NOMO-1 treated with DMSO at 0.1 percent for 48 hours (cell line): ENCODE measurements around the gene THAP7.
A peak's percentile ranks its signal among the peaks of the same experiment; 100 is the strongest.
"Not testable (repeated sequence)": the region's sequence is repeated elsewhere in the genome, so short reads cannot be mapped to it uniquely, and the experiment has no call there.

Experiments used
- DNase-seq: peaks from one replicate; lab custom pipeline; 2025; ENCODE audit not compliant: unreplicated experiment; lab: John Stamatoyannopoulos, UW

Gene THAP7

GRCh38 chr22:21013657-21014201 is 11.8 kb upstream of the THAP7 start:
- no peak for DNase-seq

- no peak for DNase-seq
Measured at GRCh38 chr22:21012446-21013407, 10.8 kb upstream of the THAP7 start.

- DNase-seq: no peak
Measured at GRCh38 chr22:21010426-21011113, 8.7 kb upstream of the THAP7 start.

- peak; percentile 19 for DNase-seq
Measured at GRCh38 chr22:21009638-21010425, 7.9 kb upstream of the THAP7 start.

GRCh38 chr22:21009208-21009607 is 7.3 kb upstream of the THAP7 start:
- DNase-seq: not testable (repeated sequence)

GRCh38 chr22:21003782-21004181 is 1.9 kb upstream of the THAP7 start:
- DNase-seq: no peak

- no peak for DNase-seq
Measured at GRCh38 chr22:21000987-21001600, 824 bp downstream of the THAP7 start.

GRCh38 chr22:21000207-21000986 is 1.5 kb downstream of the THAP7 start:
- DNase-seq: no peak

GRCh38 chr22:20999350-21000206 is 2.3 kb downstream of the THAP7 start:
- DNase-seq: no peak

- no peak for DNase-seq
Measured at GRCh38 chr22:20998411-20999336, 3.2 kb downstream of the THAP7 start.

GRCh38 chr22:20997536-20998257 is 4.2 kb downstream of the THAP7 start:
- no peak for DNase-seq

GRCh38 chr22:20996598-20997535 is 5.1 kb downstream of the THAP7 start:
- no peak for DNase-seq

GRCh38 chr22:20996031-20996410 is 5.9 kb downstream of the THAP7 start:
- no peak for DNase-seq

- no peak for DNase-seq
Measured at GRCh38 chr22:20995329-20996030, 6.4 kb downstream of the THAP7 start.

- no peak for DNase-seq
Measured at GRCh38 chr22:20994902-20995241, 7.0 kb downstream of the THAP7 start.
